ENCODE measurements around the gene CSE1L. TPM values are rescaled to one million over a fixed set of nuclear protein-coding genes. Genes with fewer than 3 reads are reported as not detected.
"Not testable (repeated sequence)": the region's sequence is repeated elsewhere in the genome, so short reads cannot be mapped to it uniquely, and the experiment has no call there.

Gene CSE1L
- total and polyA plus RNA-seq, 4 donors, result 18.0 to 34.1 (median 24.6) TPM

GRCh38 chr20:49104979-49105547 lies 59.0 kb downstream of the CSE1L start:
- H3K4me3 ChIP-seq (ENCODE audit: low read length in 2 of 2); ATAC-seq (ENCODE audit: low FRiP score); H3K27ac ChIP-seq (ENCODE audit: low read depth in 1 of 2, low read length in 2 of 2); DNase-seq; H3K27me3 ChIP-seq (ENCODE audit: control insufficient read depth in 1 of 2, insufficient read depth in 2 of 2, low read length in 1 of 2); H3K4me1 ChIP-seq (ENCODE audit: control insufficient read depth in 1 of 2, insufficient read depth in 2 of 2, low read length in 2 of 2); intact Hi-C loops (cut with DNase I); H3K36me3 ChIP-seq (ENCODE audit: control insufficient read depth in 1 of 2, insufficient read depth in 2 of 2, low read length in 1 of 2); H3K9me3 ChIP-seq (ENCODE audit: control insufficient read depth, low read length): not testable (repeated sequence)
- WGBS, 2 donors, result 96 to 97% methylated on average over 11 of the region's 11 CpGs

DNA sequence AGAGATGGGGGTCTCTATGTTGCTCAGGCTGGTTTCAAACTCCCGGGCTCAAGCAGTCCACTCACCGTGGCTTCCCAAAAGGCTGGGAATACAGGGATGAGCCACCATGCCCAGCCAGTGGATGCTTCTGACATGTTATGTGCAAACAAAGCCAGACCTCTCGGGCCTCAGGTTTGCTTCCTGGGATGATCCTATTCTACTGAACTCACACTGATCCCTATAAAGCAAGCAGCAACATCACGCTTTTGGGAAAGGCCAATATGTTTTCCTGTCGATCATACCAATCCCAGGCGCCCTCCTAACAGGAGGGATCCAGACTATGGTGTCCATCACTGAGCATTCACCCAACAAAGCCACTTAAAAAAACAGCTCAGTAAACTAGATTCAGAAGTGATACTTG lies 60.2 kb downstream of the CSE1L start:
- Histone ChIP-seq H3K4me1 (ENCODE audit: control insufficient read depth in 1 of 2, insufficient read depth in 2 of 2, low read length in 2 of 2) (peaks cover 0 to 2% of the 10 kb centered on the region in 2 donors), H3K36me3 (ENCODE audit: control insufficient read depth in 1 of 2, insufficient read depth in 2 of 2, low read length in 1 of 2) (peaks cover 0 to 3% of the 10 kb centered on the region in 2 donors), H3K9me3 (ENCODE audit: control insufficient read depth, low read length) (no peaks in the 10 kb centered on the region), H3K27me3 (ENCODE audit: control insufficient read depth in 1 of 2, insufficient read depth in 2 of 2, low read length in 1 of 2) (no peaks in the 10 kb centered on the region), H3K27ac (ENCODE audit: low read depth in 1 of 2, low read length in 2 of 2) (no peak overlapping the region), H3K4me3 (ENCODE audit: low read length in 2 of 2) (no peak overlapping the region)
- DNase-seq, result no peak
- ATAC-seq (ENCODE audit: low FRiP score), result no peak
- 97 to 98% methylated on average over 6 of the region's 6 CpGs for WGBS, 2 donors
- intact Hi-C loops (cut with DNase I), result no loop called here

DNA sequence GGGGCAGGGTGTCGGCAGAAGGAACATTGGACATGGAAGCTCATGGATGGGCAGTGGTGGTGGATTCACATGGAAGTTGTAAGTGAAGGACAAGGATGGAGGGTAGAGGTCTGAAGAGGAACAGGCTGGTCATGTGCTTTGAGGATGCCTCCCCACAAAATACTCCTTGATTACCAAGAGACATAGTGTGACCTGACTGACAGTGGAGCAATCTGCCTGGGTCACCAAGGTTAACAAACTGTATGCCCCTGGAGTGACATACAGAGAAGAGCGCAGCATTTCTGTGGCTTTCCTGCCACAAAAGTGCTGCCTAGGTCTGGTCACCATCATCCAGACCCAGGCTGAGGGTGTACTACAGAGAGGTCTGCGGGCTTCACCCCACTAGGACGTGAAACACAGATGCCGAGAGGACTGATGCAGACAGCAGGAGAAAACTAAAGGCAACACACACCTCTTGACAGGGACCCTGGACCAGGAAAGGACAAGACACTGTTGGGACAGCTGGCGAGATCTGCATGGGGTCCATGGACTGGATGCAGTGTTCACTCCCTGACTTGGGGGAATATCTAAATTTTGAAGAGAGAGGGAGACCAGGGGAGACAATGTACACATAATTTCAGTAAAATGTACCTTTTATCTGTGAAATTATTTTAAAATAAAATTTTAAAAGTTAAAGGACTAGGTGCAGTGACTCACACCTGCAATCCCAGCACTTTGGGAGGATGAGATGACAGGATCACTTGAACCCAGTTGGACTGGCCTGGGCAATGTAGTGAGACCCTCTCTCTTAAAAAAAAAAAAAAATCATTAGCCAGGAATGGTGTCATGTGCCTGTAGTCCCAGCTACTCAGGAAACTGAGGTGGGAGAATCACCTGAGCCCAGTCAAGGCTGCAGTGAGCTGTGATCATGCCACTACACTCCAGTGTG lies 64.9 kb downstream of the CSE1L start:
- no peak overlapping the region for H3K4me3 ChIP-seq (ENCODE audit: low read length in 2 of 2)
- H3K36me3 ChIP-seq (ENCODE audit: control insufficient read depth in 1 of 2, insufficient read depth in 2 of 2, low read length in 1 of 2), result peaks cover 1 to 3% of the 10 kb centered on the region in 2 donors
- H3K4me1 ChIP-seq (ENCODE audit: control insufficient read depth in 1 of 2, insufficient read depth in 2 of 2, low read length in 2 of 2), result no peaks in the 10 kb centered on the region
- no peaks in the 10 kb centered on the region for H3K27me3 ChIP-seq (ENCODE audit: control insufficient read depth in 1 of 2, insufficient read depth in 2 of 2, low read length in 1 of 2)
- intact Hi-C loops (cut with DNase I), result no loop called here
- no peak overlapping the region for H3K27ac ChIP-seq (ENCODE audit: low read depth in 1 of 2, low read length in 2 of 2)
- ATAC-seq (ENCODE audit: low FRiP score), result no peak
- 94 to 95% methylated on average over 6 of the region's 6 CpGs for WGBS, 2 donors
- DNase-seq, result no peak
- H3K9me3 ChIP-seq (ENCODE audit: control insufficient read depth, low read length), result no peaks in the 10 kb centered on the region

DNA sequence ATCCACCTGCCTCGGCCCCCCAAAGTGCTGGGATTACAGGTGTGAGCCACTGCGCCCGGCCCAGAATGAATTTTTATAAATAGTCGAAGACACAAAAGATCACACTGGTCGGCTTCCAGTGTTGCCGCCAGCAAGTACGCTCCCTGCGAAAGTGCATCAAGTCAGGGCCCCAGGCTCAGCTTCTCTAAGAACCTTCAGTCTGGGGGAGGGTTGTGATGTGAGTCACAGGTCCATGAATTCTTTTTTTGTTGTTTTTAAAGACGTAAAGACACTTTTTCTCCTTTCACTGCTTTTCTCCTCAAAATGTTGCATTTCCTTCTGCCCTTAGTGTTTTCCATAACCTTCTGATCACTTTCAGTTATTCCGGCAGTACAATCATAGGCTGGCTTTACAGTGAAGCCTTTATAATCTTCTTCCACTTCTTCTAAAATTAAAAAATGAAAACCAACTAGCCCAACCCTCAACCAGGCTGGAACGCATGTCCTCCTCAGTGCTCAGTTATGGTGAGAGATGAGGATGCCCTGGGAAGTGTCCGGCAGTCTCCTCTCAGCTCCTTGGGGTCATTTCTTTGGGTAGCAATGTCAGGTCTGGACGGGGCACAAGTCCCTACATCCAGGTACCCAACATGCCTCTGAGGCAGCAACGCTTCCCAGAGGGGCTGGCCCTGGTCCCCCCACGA lies 66.6 kb downstream of the CSE1L start:
- H3K27me3 ChIP-seq (ENCODE audit: control insufficient read depth in 1 of 2, insufficient read depth in 2 of 2, low read length in 1 of 2), result no peaks in the 10 kb centered on the region
- no peaks in the 10 kb centered on the region for H3K4me1 ChIP-seq (ENCODE audit: control insufficient read depth in 1 of 2, insufficient read depth in 2 of 2, low read length in 2 of 2)
- DNase-seq (no peak), ATAC-seq (ENCODE audit: low FRiP score) (no peak)
- peaks cover 1 to 3% of the 10 kb centered on the region in 2 donors for H3K36me3 ChIP-seq (ENCODE audit: control insufficient read depth in 1 of 2, insufficient read depth in 2 of 2, low read length in 1 of 2)
- H3K9me3 ChIP-seq (ENCODE audit: control insufficient read depth, low read length), result no peaks in the 10 kb centered on the region
- no peak overlapping the region for H3K4me3 ChIP-seq (ENCODE audit: low read length in 2 of 2)
- H3K27ac ChIP-seq (ENCODE audit: low read depth in 1 of 2, low read length in 2 of 2), result no peak overlapping the region
- 85 to 87% methylated on average over 15 of the region's 15 CpGs for WGBS, 2 donors
- intact Hi-C loops (cut with DNase I), result no loop called here

GRCh38 chr20:49115564-49115963 lies 69.5 kb downstream of the CSE1L start:
- Histone ChIP-seq H3K27me3 (ENCODE audit: control insufficient read depth in 1 of 2, insufficient read depth in 2 of 2, low read length in 1 of 2) (no peaks in the 10 kb centered on the region), H3K27ac (ENCODE audit: low read depth in 1 of 2, low read length in 2 of 2) (no peak overlapping the region), H3K9me3 (ENCODE audit: control insufficient read depth, low read length) (no peaks in the 10 kb centered on the region), H3K36me3 (ENCODE audit: control insufficient read depth in 1 of 2, insufficient read depth in 2 of 2, low read length in 1 of 2) (peaks cover 4 to 10% of the 10 kb centered on the region in 2 donors), H3K4me3 (ENCODE audit: low read length in 2 of 2) (no peak overlapping the region), H3K4me1 (ENCODE audit: control insufficient read depth in 1 of 2, insufficient read depth in 2 of 2, low read length in 2 of 2) (no peaks in the 10 kb centered on the region)
- ATAC-seq (ENCODE audit: low FRiP score) (no peak), DNase-seq (no peak)
- intact Hi-C loops (cut with DNase I), result no loop called here
- WGBS, 2 donors, result 65 to 70% methylated on average over 7 of the region's 7 CpGs

DNA sequence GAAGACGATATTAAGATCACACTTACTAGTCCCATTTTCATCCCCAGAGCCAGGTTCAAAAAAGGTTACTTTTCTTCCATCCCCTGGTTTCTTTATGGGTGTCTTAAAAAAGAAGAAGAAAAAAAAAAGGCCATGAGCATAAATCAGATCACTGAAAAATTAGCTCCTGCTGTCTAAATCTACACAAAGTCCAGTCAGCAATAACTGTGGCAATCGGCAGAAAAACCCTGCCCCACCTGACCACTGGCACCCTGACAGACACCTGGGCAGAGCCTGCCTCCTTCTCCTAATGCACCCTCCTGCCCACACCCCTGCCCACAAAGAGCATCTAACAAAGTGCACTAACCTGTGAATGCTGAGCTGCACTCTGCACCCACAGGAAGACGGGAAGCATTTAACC lies 72.2 kb downstream of the CSE1L start:
- H3K4me3 ChIP-seq (ENCODE audit: low read length in 2 of 2), result no peak overlapping the region
- H3K9me3 ChIP-seq (ENCODE audit: control insufficient read depth, low read length), result no peaks in the 10 kb centered on the region
- H3K36me3 ChIP-seq (ENCODE audit: control insufficient read depth in 1 of 2, insufficient read depth in 2 of 2, low read length in 1 of 2), result peaks cover 4 to 8% of the 10 kb centered on the region in 2 donors
- ATAC-seq (ENCODE audit: low FRiP score) (no peak), DNase-seq (no peak)
- H3K27ac ChIP-seq (ENCODE audit: low read depth in 1 of 2, low read length in 2 of 2), result no peak overlapping the region
- H3K4me1 ChIP-seq (ENCODE audit: control insufficient read depth in 1 of 2, insufficient read depth in 2 of 2, low read length in 2 of 2), result no peaks in the 10 kb centered on the region
- no peaks in the 10 kb centered on the region for H3K27me3 ChIP-seq (ENCODE audit: control insufficient read depth in 1 of 2, insufficient read depth in 2 of 2, low read length in 1 of 2)
- intact Hi-C loops (cut with DNase I), result no loop called here
- WGBS, 2 donors, result 82 to 84% methylated on average over 3 of the region's 3 CpGs

GRCh38 chr20:49119988-49120387 lies 73.9 kb downstream of the CSE1L start:
- no peaks in the 10 kb centered on the region for H3K4me1 ChIP-seq (ENCODE audit: control insufficient read depth in 1 of 2, insufficient read depth in 2 of 2, low read length in 2 of 2)
- intact Hi-C loops (cut with DNase I), result no loop called here
- H3K27ac ChIP-seq (ENCODE audit: low read depth in 1 of 2, low read length in 2 of 2), result no peak overlapping the region
- H3K27me3 ChIP-seq (ENCODE audit: control insufficient read depth in 1 of 2, insufficient read depth in 2 of 2, low read length in 1 of 2), result no peaks in the 10 kb centered on the region
- H3K9me3 ChIP-seq (ENCODE audit: control insufficient read depth, low read length), result no peaks in the 10 kb centered on the region
- WGBS, 2 donors, result 92 to 93% methylated on average over 7 of the region's 7 CpGs
- DNase-seq (no peak), ATAC-seq (ENCODE audit: low FRiP score) (no peak)
- no peak overlapping the region for H3K4me3 ChIP-seq (ENCODE audit: low read length in 2 of 2)
- peaks cover 4 to 10% of the 10 kb centered on the region in 2 donors for H3K36me3 ChIP-seq (ENCODE audit: control insufficient read depth in 1 of 2, insufficient read depth in 2 of 2, low read length in 1 of 2)

DNA sequence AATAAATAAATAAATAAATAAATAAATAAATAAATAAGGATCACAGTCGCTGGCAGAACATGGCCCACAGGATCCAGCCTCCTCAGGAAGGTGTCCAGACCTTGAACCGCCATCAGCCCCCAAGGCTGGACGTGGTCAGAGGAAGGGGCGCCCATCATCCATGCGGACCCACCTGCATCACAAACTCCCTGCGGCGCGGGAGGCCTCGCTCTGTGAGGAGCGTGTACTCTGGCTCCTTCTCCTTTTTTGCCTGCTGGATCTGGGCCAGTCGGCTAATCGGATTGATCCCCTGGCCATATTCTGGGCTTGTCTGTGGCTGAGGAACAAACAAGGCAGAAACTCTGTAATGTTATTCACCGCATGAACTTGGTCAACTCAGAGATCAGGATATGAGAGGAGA lies 76.8 kb downstream of the CSE1L start:
- no peak overlapping the region for H3K27ac ChIP-seq (ENCODE audit: low read depth in 1 of 2, low read length in 2 of 2)
- DNase-seq (no peak), ATAC-seq (ENCODE audit: low FRiP score) (no peak)
- intact Hi-C loops (cut with DNase I), result no loop called here
- peaks cover 4 to 10% of the 10 kb centered on the region in 2 donors for H3K36me3 ChIP-seq (ENCODE audit: control insufficient read depth in 1 of 2, insufficient read depth in 2 of 2, low read length in 1 of 2)
- 92 to 93% methylated on average over 13 of the region's 13 CpGs for WGBS, 2 donors
- no peaks in the 10 kb centered on the region for H3K9me3 ChIP-seq (ENCODE audit: control insufficient read depth, low read length)
- no peak overlapping the region for H3K4me3 ChIP-seq (ENCODE audit: low read length in 2 of 2)
- H3K27me3 ChIP-seq (ENCODE audit: control insufficient read depth in 1 of 2, insufficient read depth in 2 of 2, low read length in 1 of 2), result no peaks in the 10 kb centered on the region
- no peaks in the 10 kb centered on the region for H3K4me1 ChIP-seq (ENCODE audit: control insufficient read depth in 1 of 2, insufficient read depth in 2 of 2, low read length in 2 of 2)
